Endothelial cell of umbilical vein (primary cell): Measurements from ENCODE around the gene P2RX4. TPM values are rescaled to one million over a fixed set of nuclear protein-coding genes. Genes with fewer than 3 reads are reported as not detected.
"Not testable (repeated sequence)": the region's sequence is repeated elsewhere in the genome, so short reads cannot be mapped to it uniquely, and the experiment has no call there.

ENCODE experiments used
- BruUV-seq: library from RNA; stranded (reverse); fragments of 400-500 nt; replicated peaks from 2 replicates; lab custom pipeline; 2021; lab: Mats Ljungman, UMichigan
- CTCF ChIA-PET: fragments of 300-600, 350-600 bp; sonication (Branson Sonifier 250); formaldehyde crosslinking; loops from one replicate; lab custom pipeline; 2021; ENCODE audit warnings: antibody characterized with exemption, inconsistent platforms; lab: Charles Lee
- POLR2A ChIA-PET: fragments of 300-600, 350-600 bp; sonication (Branson Sonifier 250); formaldehyde crosslinking; loops from one replicate; lab custom pipeline; 2021; ENCODE audit warnings: antibody characterized with exemption, inconsistent platforms; lab: Charles Lee
- DNase-seq: peaks from one replicate; pipeline ENCODE4 v3.0.0-alpha.2; 2011; ENCODE audit warnings: low read depth, low spot score
- FAIRE-seq: peaks from 2 replicates; lab custom pipeline; 2011; peaks lifted over from hg19 to GRCh38; lab: Jason Lieb, UNC
- H2AFZ ChIP-seq: 2 replicates; pipeline ENCODE4 v1.6.0; 2012; ENCODE audit warnings: low read depth, low read length, control low read depth, inconsistent platforms
- H3K27ac ChIP-seq: 2 replicates; pipeline ENCODE4 v1.5.1; 2011; ENCODE audit warnings: low read depth, mild to moderate bottlenecking, control low read depth, low read length, moderate library complexity; ENCODE audit not compliant: insufficient read depth
- H3K27me3 ChIP-seq, 2 experiments: 2 replicates each; pipeline versions ENCODE4 v1.6.0 to v1.6.1; 2011; ENCODE audit warnings: low read length in 2 of 2, mixed read lengths in 1 of 2; ENCODE audit not compliant: control insufficient read depth in 2 of 2, insufficient read depth in 2 of 2
- H3K36me3 ChIP-seq, 2 experiments: 2 replicates in 1 of 2; 3 replicates in 1 of 2; pipeline ENCODE4 v1.5.1; 2011; ENCODE audit warnings: low read length in 2 of 2, mild to moderate bottlenecking in 1 of 2, moderate library complexity in 1 of 2; ENCODE audit not compliant: control insufficient read depth in 2 of 2, insufficient read depth in 2 of 2; ENCODE audit errors: extremely low read depth in 1 of 2
- H3K4me1 ChIP-seq: 3 replicates; pipeline ENCODE4 v1.5.1; 2011; ENCODE audit warnings: mild to moderate bottlenecking, low read length; ENCODE audit not compliant: control insufficient read depth, insufficient read depth; ENCODE audit errors: extremely low read depth
- H3K4me2 ChIP-seq: 2 replicates; pipeline ENCODE4 v1.6.1; 2011; ENCODE audit warnings: low read length, control low read depth, mixed read lengths; ENCODE audit not compliant: insufficient read depth
- H3K4me3 ChIP-seq, 3 experiments: fragments of 200-600 bp in 1 of 3; sonication (generic), shearing (Covaris generic) in 1 of 3; replicated peaks in 1 of 3; 2 replicates each; pipeline ENCODE4 v1.5.1; 2011 to 2016; ENCODE audit warnings: control low read depth in 3 of 3, low read length in 3 of 3, mild to moderate bottlenecking in 2 of 3, inconsistent platforms in 1 of 3, low read depth in 1 of 3, moderate library complexity in 1 of 3; ENCODE audit not compliant: insufficient read depth in 1 of 3
- H3K79me2 ChIP-seq: 2 replicates; pipeline ENCODE4 v1.6.0; 2012; ENCODE audit warnings: low read length, inconsistent platforms; ENCODE audit not compliant: control insufficient read depth, insufficient read depth
- H3K9ac ChIP-seq: replicated peaks from 2 replicates; pipeline ENCODE3; 2011; ENCODE audit warnings: low read length, control low read depth; ENCODE audit not compliant: insufficient read depth; ENCODE audit errors: extremely low read depth
- H3K9me1 ChIP-seq: replicated peaks from 3 replicates; pipeline ENCODE4 v1.6.0; 2011; ENCODE audit warnings: mild to moderate bottlenecking, low read length; ENCODE audit not compliant: control insufficient read depth, insufficient read depth; ENCODE audit errors: extremely low read depth
- H3K9me3 ChIP-seq: replicated peaks from 2 replicates; pipeline ENCODE4 v1.5.1; 2012; ENCODE audit warnings: low read length, inconsistent platforms; ENCODE audit not compliant: control insufficient read depth, insufficient read depth
- H4K20me1 ChIP-seq: replicated peaks from 2 replicates; pipeline ENCODE3; 2011; ENCODE audit warnings: mild to moderate bottlenecking, low read length; ENCODE audit not compliant: control insufficient read depth, insufficient read depth; ENCODE audit errors: extremely low read depth
- EZH2 ChIP-seq: IDR thresholded peaks from 2 replicates; pipeline ENCODE4 v1.6.1; 2012; ENCODE audit warnings: borderline replicate concordance, low read depth, mild to moderate bottlenecking, moderate library complexity, low read length, inconsistent platforms; ENCODE audit not compliant: severe bottlenecking
- FOS ChIP-seq: IDR thresholded peaks from 2 replicates; pipeline ENCODE4 v1.6.1; 2011; ENCODE audit warnings: mild to moderate bottlenecking, low read length, moderate library complexity, borderline replicate concordance; ENCODE audit not compliant: insufficient read depth
- GATA2 ChIP-seq: IDR thresholded peaks from 2 replicates; pipeline ENCODE4 v1.7.0; 2011; ENCODE audit warnings: low read depth, mild to moderate bottlenecking, moderate library complexity, mixed read lengths, low read length; ENCODE audit not compliant: insufficient read length, insufficient read depth
- JUN ChIP-seq: IDR thresholded peaks from 2 replicates; pipeline ENCODE4 v1.6.1; 2011; ENCODE audit warnings: borderline replicate concordance, low read depth; ENCODE audit not compliant: insufficient read length, insufficient read depth
- MYC ChIP-seq: IDR thresholded peaks from one replicate; pipeline ENCODE4 v1.6.1; 2011; ENCODE audit warnings: mild to moderate bottlenecking, low read depth, low read length
- POLR2A ChIP-seq: IDR thresholded peaks from 2 replicates; pipeline ENCODE4 v1.6.1; 2012; ENCODE audit warnings: low read depth, mild to moderate bottlenecking, control low read depth, low read length
- POLR2AphosphoS5 ChIP-seq: IDR thresholded peaks from 2 replicates; pipeline ENCODE4 v1.6.1; 2012; ENCODE audit warnings: low read depth, mild to moderate bottlenecking, control low read depth, low read length, moderate library complexity; ENCODE audit not compliant: insufficient read depth
- dilution Hi-C: fragments of 300-500 bp; cut with MboI; formaldehyde crosslinking; loops from one replicate; pipeline ENCODE4 v1.15.0; 2019; ENCODE audit warnings: low sequenced_read_pairs; ENCODE audit not compliant: extremely low pct_ligation_motif_present
- intact Hi-C: fragments of 100-400 bp; cut with micrococcal nuclease; formaldehyde crosslinking; loops from one replicate; pipeline ENCODE4 v1.10.0; 2022
- polyA plus RNA-seq, 4 experiments: library from polyadenylated mRNA; depleted of rRNA in 3 of 4; stranded (reverse) in 3 of 4; unstranded in 1 of 4; fragments of >200 nt; gene quantifications; 2 replicates each; pipeline versions ENCODE4 v1.2.1 to v1.2.3, GENCODE V29; 2011 to 2012; ENCODE audit warnings: missing spikeins in 1 of 4
- total RNA-seq: library from RNA; stranded (reverse); gene quantifications from 2 replicates; pipeline ENCODE4 v1.2.3, GENCODE V29; 2021
- TF ChIP-seq, protein P1 (sequence below), 2 donors: IDR thresholded peaks; 1 replicate in 1 of 2; 2 replicates in 1 of 2; pipeline ENCODE4 v1.5.1; 2011; ENCODE audit warnings: low read length in 2 of 2, mild to moderate bottlenecking in 2 of 2, moderate library complexity in 2 of 2, control low read depth in 1 of 2, inconsistent platforms in 1 of 2, low read depth in 1 of 2; ENCODE audit not compliant: insufficient read depth in 1 of 2; ENCODE audit errors: extremely low read depth in 1 of 2
- TF ChIP-seq, protein P2 (sequence below): IDR thresholded peaks from 2 replicates; pipeline ENCODE4 v1.6.1; 2011; ENCODE audit not compliant: insufficient read depth, insufficient read length

P2RX4 gene
- total and polyA plus RNA-seq, 2 donors (not counting 3 experiments of a cell fraction or from before 2014, with no cell fraction given) = 92.8 to 116 TPM

DNA sequence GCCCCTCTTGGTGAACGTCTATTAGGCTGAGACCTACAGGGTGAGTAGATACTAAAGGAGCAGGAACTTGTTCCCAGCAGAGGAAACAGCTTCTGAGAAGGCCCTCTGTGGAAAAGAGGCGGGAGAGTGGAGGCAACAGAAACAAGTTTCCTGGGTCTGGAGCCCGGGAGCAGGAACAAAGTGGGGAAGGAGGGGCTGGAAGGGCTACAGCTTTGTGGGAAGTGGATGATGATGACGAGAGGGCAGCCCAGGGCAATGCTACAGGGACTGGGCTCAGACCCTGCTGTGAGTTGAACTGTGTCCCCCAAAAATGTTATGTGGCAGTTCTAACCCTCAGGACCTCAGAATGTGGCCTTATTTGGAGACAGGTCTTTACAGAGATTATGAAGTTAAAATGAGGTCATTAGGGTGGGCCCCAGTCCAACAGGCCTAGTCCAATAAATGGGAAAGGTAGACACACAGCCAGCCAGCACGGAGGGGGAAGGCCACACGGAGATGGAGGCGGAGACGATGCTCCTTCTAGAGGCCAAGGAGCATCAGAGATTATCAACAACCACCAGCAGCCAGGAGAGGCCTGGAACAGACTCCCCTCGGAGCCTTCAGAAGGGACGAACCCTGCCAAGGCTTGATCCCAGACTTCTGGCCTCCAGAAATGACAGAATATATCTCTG lies 72.3 kb downstream of the P2RX4 start:
- dilution Hi-C loops = no loop called here
- peaks cover 21% of the 10 kb centered on the region for H3K79me2 ChIP-seq
- H2AFZ ChIP-seq = no peak overlapping the region
- H3K36me3 ChIP-seq = no peaks in the 10 kb centered on the region
- H3K27ac ChIP-seq = no peak overlapping the region
- H3K9me1 ChIP-seq = no peaks in the 10 kb centered on the region
- no peaks in the 10 kb centered on the region for H3K27me3 ChIP-seq
- intact Hi-C loops = no loop called here
- no peak overlapping the region for H3K9ac ChIP-seq
- no peak overlapping the region for H3K4me2 ChIP-seq
- H3K9me3 ChIP-seq = no peaks in the 10 kb centered on the region
- peaks cover 4% of the 10 kb centered on the region for H4K20me1 ChIP-seq
- DNase-seq = no peak
- peaks cover 30% of the 10 kb centered on the region for H3K4me1 ChIP-seq
- CTCF ChIA-PET = no interaction called here
- BruUV-seq = no TSS peak
- no peak overlapping the region for H3K4me3 ChIP-seq
- FAIRE-seq = no peak
- POLR2A ChIA-PET = no interaction called here
- TF ChIP-seq, protein P1, sequence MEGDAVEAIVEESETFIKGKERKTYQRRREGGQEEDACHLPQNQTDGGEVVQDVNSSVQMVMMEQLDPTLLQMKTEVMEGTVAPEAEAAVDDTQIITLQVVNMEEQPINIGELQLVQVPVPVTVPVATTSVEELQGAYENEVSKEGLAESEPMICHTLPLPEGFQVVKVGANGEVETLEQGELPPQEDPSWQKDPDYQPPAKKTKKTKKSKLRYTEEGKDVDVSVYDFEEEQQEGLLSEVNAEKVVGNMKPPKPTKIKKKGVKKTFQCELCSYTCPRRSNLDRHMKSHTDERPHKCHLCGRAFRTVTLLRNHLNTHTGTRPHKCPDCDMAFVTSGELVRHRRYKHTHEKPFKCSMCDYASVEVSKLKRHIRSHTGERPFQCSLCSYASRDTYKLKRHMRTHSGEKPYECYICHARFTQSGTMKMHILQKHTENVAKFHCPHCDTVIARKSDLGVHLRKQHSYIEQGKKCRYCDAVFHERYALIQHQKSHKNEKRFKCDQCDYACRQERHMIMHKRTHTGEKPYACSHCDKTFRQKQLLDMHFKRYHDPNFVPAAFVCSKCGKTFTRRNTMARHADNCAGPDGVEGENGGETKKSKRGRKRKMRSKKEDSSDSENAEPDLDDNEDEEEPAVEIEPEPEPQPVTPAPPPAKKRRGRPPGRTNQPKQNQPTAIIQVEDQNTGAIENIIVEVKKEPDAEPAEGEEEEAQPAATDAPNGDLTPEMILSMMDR (IDR thresholded peaks at IDR 0.05; ENCODE audit: extremely low read depth in 1 of 2, insufficient read depth in 1 of 2, low read depth in 1 of 2, low read length in 2 of 2) = no peak
- TF ChIP-seq EZH2 (no peak), MYC (no peak), FOS (no peak), POLR2AphosphoS5 (no peak), JUN (no peak), POLR2A (no peak), GATA2 (no peak)
- TF ChIP-seq, protein P2, sequence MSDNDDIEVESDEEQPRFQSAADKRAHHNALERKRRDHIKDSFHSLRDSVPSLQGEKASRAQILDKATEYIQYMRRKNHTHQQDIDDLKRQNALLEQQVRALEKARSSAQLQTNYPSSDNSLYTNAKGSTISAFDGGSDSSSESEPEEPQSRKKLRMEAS = no peak

DNA sequence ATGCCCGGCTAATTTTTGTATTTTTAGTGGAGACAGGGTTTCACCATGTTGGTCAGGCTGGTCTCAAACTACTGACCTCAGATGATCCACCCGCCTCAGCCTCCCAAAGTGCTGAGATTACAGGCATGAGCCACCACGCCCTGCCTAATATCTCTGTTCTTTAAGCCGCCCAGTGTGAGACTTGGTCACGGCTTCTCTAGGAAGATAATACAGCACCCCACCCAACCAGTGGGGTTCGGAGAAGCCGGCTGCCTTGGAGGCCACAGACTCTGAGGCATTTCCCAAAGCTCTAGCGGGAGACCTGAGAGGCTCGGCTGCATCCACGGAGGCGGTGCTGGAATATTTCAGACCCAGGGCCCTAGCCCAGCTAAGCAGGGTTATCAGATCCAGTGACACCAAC lies 73.0 kb downstream of the P2RX4 start:
- H3K4me3 ChIP-seq, dilution Hi-C loops, H3K4me2 ChIP-seq, H2AFZ ChIP-seq, H3K9me1 ChIP-seq, BruUV-seq, H4K20me1 ChIP-seq, DNase-seq, H3K27ac ChIP-seq, FAIRE-seq, H3K9me3 ChIP-seq, intact Hi-C loops, POLR2A ChIA-PET, H3K36me3 ChIP-seq, H3K27me3 ChIP-seq, H3K9ac ChIP-seq: not testable (repeated sequence)
- Histone ChIP-seq H3K79me2 (peaks cover 17% of the 10 kb centered on the region), H3K4me1 (peaks cover 28% of the 10 kb centered on the region)
- CTCF ChIA-PET = interaction anchor here (1.9 kb wide), 1 partner anchor 12 kb away, joined by 5 read pairs; no protein-coding TSS in a partner anchor
